ENCODE data around the gene AATF.
A peak's percentile ranks its signal among the peaks of the same experiment; 100 is the strongest.

The AATF gene

DNA sequence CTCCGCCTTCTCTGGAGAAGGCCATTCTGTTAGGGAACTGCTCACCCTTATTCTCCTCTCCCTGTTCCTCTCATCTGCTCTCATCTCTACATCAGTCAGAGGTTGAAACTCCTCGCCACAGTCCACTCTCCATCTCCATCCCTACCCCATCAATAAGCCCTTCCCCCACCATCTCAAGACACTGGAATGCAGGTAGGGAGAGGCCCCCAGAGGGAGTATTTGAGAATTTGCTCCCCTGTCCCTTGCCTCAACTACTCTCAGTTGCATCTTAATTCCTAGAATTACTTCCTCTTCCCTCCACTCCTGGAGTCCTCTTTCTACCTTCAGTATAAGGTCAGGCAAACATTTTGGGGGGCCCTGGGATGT, 2.0 kb upstream of the AATF start:
- H3K4me3 ChIP-seq (replicated peaks; ENCODE audit: low read depth, low read length), result no peak overlapping the region
- DNase-seq (ENCODE audit: extremely low read depth, low read depth), result no peak
- TF ChIP-seq, protein P1, sequence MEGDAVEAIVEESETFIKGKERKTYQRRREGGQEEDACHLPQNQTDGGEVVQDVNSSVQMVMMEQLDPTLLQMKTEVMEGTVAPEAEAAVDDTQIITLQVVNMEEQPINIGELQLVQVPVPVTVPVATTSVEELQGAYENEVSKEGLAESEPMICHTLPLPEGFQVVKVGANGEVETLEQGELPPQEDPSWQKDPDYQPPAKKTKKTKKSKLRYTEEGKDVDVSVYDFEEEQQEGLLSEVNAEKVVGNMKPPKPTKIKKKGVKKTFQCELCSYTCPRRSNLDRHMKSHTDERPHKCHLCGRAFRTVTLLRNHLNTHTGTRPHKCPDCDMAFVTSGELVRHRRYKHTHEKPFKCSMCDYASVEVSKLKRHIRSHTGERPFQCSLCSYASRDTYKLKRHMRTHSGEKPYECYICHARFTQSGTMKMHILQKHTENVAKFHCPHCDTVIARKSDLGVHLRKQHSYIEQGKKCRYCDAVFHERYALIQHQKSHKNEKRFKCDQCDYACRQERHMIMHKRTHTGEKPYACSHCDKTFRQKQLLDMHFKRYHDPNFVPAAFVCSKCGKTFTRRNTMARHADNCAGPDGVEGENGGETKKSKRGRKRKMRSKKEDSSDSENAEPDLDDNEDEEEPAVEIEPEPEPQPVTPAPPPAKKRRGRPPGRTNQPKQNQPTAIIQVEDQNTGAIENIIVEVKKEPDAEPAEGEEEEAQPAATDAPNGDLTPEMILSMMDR (IDR thresholded peaks at IDR 0.05; ENCODE audit: low read depth, low read length, missing control alignments), result no peak

DNA sequence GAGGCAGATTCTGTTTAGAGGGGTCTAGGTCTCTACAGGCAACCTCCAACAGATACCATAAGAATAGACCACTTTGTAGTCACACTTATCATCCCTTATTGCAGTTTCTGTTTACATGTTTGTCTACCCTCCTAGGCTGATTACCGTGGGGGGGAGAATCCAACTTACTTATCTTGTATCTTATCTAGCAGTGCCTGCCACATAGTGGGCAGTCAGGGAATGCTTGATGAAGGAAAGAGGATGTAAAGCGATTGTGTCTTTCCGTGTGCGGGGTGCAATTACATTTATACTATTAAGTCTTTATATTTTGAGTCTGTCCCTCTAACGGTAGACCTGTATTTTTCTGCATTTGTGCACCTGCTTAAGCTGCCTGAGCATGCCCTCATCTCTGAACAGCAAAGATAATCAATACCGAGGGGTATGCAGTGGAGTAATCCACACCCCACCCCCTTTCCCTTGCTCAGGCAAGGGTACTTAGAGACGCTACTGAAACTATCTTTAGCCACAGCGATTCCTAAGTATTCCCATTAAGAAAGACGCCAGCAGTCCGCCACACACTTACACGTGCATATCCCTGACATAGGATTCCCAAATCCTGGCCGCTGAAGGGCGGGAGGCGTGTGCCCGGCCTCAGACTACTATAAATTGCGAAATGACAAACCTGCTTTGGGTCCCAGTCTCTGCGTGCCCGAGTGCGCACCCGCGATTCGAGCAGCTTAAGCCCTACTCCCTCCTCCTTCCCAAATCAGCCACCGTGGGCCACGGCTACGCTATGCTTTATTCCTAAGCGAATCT, 635 bp upstream of the AATF start:
- H3K4me3 ChIP-seq (replicated peaks; ENCODE audit: low read depth, low read length), result peak overlapping the region; percentile 80
- TF ChIP-seq, protein P1 (IDR thresholded peaks at IDR 0.05; ENCODE audit: low read depth, low read length, missing control alignments), result no peak
- DNase-seq (ENCODE audit: extremely low read depth, low read depth), result no peak

DNA sequence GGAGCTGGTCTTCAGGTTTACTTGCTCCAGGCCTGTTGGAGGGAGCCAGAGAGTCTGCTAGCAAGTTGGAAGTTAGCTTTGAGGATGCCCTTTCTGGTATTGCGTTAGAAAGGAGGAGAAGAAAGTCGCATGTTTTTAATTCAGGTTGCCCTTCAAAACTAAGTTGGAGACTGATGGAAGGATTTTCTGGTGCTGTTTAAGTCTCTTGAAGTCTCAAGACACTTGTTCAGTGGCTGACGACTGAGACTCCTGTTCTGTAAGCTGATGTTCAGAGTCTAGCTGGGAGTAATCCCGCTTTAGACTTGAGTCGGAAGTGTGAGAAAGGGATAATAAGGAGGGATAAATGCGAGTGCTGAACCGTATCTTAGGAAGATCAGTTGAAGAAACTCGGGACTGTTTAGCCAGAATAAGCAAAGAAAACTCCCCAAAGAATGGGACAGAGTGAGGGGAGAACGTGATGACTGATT, 740 bp downstream of the AATF start:
- H3K4me3 ChIP-seq (replicated peaks; ENCODE audit: low read depth, low read length), result peak overlapping the region; percentile 80
- DNase-seq (ENCODE audit: extremely low read depth, low read depth), result no peak
- TF ChIP-seq, protein P1 (IDR thresholded peaks at IDR 0.05; ENCODE audit: low read depth, low read length, missing control alignments), result no peak

DNA sequence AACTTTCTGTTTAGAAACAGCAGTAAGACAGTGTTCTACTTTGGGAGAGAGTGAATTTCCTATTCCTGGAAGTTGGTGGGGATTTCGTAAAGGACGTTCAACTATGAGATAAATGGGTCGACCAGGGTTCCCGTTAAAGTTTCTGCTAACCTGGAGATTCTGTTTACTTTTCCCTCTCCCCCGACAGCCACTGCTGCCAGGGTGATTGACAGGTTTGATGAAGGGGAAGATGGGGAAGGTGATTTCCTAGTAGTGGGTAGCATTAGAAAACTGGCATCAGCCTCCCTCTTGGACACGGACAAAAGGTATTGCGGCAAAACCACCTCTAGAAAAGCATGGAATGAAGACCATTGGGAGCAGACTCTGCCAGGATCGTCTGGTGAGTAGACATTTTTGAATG, 1.3 kb downstream of the AATF start:
- DNase-seq (ENCODE audit: extremely low read depth, low read depth), result no peak
- TF ChIP-seq, protein P1 (IDR thresholded peaks at IDR 0.05; ENCODE audit: low read depth, low read length, missing control alignments), result no peak
- H3K4me3 ChIP-seq (replicated peaks; ENCODE audit: low read depth, low read length), result peak overlapping the region; percentile 80

DNA sequence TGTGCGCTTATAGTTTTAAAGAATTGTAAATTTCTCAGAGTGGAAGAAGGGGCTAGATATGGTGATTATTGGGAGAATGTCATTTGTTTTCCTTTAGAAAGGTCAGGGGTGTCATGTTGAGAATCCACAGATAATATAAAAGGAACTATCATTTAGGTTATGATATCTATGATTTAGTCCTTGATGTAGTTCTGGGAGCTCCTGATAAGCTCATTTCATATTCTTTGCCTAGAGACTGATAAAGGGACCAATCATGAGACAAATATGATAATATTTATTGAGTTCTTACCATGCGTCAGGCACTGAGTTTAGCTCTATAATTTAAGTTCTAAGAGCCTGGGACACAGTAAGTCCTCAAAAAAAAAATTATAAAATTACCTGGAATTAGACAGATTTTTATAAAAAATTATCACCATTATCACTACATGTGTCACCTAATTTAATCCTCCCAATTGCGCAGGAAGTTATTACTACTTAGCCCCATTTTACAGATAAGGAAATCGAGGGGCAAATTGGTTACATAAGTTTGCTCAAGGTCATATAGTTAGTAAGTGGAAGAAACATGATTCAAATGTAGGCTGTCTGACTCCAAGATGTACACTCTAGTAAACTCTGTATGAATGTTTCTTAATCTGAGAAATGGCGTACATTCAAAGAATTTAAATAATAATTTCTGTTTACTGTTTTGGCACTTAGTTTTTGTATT, 2.5 kb downstream of the AATF start:
- no peak overlapping the region for H3K4me3 ChIP-seq (replicated peaks; ENCODE audit: low read depth, low read length)
- TF ChIP-seq, protein P1 (IDR thresholded peaks at IDR 0.05; ENCODE audit: low read depth, low read length, missing control alignments), result no peak

DNA sequence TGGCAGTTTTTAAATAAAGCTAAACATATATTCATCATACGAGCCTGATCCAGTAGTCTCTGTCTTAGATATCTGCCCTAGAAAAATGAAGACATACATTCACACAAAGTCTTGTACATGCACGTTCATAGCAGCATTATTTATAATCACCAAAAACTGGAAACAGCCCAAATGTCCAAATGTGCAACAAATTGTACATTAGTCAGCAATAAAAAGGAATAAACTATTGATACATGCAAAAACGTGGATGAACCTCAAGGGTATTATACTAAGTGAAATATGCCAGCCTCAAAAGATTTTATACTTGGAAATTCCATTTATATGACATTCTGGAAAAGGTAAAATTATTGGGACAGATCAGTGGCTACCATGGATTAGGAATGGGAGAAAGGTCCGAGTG, 22.8 kb downstream of the AATF start:
- DNase-seq (ENCODE audit: extremely low read depth, low read depth), result no peak
- TF ChIP-seq, protein P1 (IDR thresholded peaks at IDR 0.05; ENCODE audit: low read depth, low read length, missing control alignments), result no peak
- no peak overlapping the region for H3K4me3 ChIP-seq (replicated peaks; ENCODE audit: low read depth, low read length)

More for the DNA sequence above, 2.5 kb downstream of the AATF start:
- no peak for DNase-seq (ENCODE audit: extremely low read depth, low read depth)

All from HFF-Myc (cell line).